H1 (cell line): Measurements from ENCODE around the gene GSTM2.

Experiments
- CTCF ChIP-seq, 3 experiments: IDR thresholded peaks; 1 replicate in 2 of 3; 2 replicates in 1 of 3; pipeline versions ENCODE4 v1.5.1 to v1.6.1; 2011; ENCODE audit warnings: low read length in 3 of 3, mild to moderate bottlenecking in 3 of 3, inconsistent platforms in 2 of 3, low read depth in 1 of 3, moderate library complexity in 1 of 3; ENCODE audit not compliant: insufficient read depth in 1 of 3; ENCODE audit errors: control extremely low read depth in 1 of 3
- EZH2 ChIP-seq: fragments of 200-600 bp; sonication (generic); IDR thresholded peaks from 2 replicates; pipeline ENCODE4 v1.7.1; 2012; ENCODE audit warnings: low read depth, mild to moderate bottlenecking, moderate library complexity, low read length, inconsistent platforms; ENCODE audit not compliant: severe bottlenecking
- JUND ChIP-seq: IDR thresholded peaks from 2 replicates; pipeline ENCODE4 v1.6.1; 2011; ENCODE audit warnings: mild to moderate bottlenecking, improper control_type of control experiment, low read length
- RXRA ChIP-seq: IDR thresholded peaks from 2 replicates; pipeline ENCODE4 v1.6.1; 2011; ENCODE audit warnings: low read depth, mild to moderate bottlenecking, low read length, moderate library complexity; ENCODE audit not compliant: insufficient read depth
- TAF1 ChIP-seq: IDR thresholded peaks from 2 replicates; pipeline ENCODE4 v1.6.1; 2011; ENCODE audit warnings: mild to moderate bottlenecking, low read depth, low read length

GRCh38 chr1:109634292-109634691 lies 33.6 kb upstream of the GSTM2 start:
- no peak for TF ChIP-seq RXRA
- no peak for TF ChIP-seq EZH2
- no peak for TF ChIP-seq CTCF (IDR thresholded peaks at IDR 0.05; ENCODE audit: control extremely low read depth in 1 of 3, insufficient read depth in 1 of 3, low read depth in 1 of 3, low read length in 3 of 3)
- no peak for TF ChIP-seq TAF1
- TF ChIP-seq JUND, result no peak
